Activated CD4-positive, CD25-positive, alpha-beta regulatory T cell treated with anti-CD3 and anti-CD28 coated beads, Interleukin-2, amount 50 U/mL, for 16 hours (primary cell): ENCODE data around the gene SEL1L2.

ENCODE experiments used
- DNase-seq: peaks from one replicate; pipeline ENCODE4 v3.0.0-alpha.2; 2020; ENCODE audit warnings: low read depth, low spot score

Gene SEL1L2

DNA sequence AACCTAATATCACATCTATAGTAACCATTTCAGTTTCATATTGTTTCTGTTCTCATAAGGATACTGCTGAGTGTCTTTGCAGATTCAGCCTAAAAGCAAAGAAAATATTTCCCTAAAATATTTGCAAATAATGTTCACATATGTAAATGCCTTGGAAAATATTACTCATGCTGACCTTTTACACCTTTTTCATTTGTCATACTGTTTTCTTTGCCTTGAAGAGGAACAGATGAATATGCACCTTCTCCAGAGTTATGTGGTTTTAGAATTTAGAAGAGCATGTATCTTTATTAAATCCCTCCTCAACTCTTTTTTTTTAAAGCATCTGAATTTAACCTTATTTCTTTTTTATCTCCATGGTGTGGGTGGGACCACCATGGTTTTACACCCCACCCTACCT lies 173.1 kb downstream of the SEL1L2 start:
- DNase-seq: no peak

DNA sequence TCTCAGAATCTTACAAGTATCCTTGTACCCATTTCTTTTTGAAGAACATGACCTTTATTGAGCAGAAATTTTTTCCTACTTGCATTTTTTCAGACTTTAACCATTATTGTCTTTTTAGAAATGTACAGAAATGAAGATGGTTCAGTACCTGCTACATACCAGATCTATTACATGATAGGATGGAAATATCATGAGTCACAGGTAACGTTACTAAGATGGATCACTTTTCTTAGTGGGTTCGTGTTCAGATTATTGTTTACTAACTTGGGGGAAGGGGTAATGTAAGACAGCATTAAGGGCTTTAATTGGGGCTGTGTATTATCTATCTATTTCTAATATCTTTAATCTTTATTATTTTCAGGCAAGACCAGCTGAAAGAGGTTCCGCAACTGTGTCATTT lies 173.7 kb downstream of the SEL1L2 start:
- DNase-seq: no peak

DNA sequence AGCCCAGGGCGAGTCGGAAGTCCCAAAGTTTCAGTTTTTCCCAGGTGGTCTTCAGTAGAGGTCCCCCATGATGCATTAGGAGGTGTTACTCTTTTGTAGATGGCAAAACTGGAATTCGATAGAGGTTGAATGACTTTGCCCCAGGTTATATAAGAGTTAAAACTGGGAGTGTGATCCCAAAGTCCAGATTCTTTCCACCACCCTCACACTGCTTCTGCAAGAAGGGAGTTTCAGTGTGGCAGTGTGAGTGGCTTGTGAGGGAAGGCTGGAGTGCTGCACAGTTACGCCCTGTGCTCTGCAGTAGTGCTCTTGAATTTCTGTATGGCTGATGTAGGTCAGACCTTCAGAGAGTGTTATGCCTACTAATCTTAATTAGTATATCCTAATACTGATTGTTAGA lies 175.7 kb downstream of the SEL1L2 start:
- no peak for DNase-seq

DNA sequence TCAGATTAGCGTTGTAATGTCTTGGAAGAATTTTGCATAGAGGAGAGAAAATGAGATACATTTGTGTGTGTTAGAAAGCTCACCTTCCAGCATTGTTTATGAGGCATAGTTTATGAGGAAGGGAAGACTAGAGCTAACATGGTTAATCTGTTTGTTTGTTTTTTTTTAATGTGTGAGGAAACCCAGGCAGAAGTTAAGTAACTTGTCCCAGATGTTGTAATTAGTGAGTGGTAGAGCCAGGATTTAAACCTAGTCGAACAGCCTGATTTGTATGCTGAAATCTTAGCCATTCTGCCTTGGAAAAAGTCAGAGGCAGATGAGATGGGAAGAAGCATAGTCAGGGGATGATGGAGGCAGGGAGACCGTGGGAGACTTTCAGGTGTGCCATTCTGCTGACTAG lies 176.5 kb downstream of the SEL1L2 start:
- DNase-seq: no peak

DNA sequence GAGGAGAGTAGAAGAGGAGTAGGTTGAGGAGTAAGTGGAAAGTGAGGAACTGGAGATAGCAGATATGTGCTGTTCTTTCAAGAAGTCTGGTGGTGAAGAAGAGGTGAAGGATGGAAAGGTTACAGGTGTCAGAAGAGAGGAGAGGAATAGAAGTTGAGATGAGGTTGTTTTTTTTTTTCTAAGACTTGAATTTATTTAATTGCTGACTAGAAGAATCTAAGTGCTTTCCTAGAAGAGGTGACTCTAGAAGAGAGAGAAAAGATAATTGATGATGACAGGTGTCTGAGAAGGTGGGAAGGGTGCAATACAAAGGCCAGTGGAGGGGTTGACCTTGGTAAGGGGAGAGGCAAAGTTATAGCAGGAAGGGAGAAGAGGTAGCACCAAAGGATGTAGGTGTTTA lies 180.0 kb downstream of the SEL1L2 start:
- DNase-seq: no peak

DNA sequence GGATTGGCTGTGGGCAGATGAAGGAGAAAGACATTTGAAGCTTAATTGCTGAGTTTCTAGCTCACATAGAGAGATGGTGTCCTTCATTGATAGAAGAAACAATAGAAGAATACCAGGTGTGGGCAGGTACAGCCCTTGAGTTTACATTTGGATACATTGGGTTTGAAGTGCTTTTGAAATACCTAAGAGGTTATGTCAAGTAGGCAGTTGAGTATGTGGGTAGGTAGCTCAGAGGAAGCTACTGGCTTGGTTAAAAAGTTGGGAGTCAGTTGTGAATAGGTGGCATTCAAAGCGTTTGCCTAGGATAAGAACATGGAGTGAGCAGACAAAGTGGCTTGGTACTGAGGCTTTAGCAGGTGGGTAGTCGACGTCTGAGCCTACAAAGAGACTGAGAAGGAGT lies 180.6 kb downstream of the SEL1L2 start:
- DNase-seq: no peak

DNA sequence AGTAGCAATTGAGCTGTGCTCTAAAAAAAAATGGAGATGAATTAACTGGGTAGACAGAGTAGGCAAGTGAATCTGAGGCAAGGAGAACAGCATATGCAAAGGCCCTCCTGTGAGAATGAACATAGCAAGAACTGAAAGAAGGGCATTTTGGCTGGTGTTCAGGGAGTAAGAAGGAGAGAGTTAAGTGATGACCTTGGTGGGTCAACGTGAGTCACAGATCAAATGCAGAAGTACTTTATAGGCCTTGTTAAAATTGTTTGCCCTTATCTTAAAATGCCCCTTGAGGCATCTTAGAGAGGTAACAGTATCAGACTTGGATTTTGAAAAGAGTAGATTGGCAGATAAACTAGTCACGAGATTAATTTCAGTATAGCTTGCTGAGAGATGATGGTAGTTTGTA lies 181.0 kb downstream of the SEL1L2 start:
- DNase-seq: no peak

DNA sequence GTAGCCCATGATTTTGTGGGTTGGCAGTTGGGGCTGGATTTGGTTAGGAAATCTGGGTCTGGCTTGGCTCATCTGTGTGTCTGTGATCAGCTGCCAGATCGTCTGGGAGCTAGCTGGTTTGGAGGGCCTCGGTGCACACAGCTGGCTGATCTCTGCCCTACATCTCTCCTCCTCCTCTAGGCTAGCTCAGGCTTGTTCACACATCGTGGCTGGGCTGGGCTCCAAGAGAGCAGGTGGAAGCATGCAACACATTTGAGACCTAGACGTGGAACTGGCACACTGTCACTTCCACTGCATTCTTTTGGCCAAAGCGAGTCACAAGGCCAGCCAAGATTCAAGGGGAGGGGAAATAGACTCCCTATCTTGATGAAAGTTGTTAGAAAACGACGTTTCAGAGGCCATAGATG lies 189.7 kb downstream of the SEL1L2 start:
- DNase-seq: no peak

DNA sequence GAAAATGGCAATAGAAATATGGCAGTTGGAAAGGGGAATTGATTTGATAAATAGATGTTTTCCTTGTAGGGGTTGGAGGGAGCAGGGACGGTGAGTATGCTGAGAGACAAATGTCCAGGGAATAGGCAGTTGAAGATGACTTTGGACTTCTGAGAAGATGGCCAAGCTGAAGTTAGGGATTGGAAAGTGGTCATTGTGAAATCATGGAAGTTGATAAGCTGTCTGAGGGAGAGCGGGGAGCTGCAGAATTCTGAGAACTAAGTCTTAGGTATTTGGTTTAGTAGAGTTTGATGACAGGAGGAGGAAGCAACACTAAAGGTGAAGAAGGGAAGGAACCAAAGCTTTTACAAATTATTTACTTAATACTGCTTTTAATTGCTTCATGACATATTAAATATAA lies 190.4 kb downstream of the SEL1L2 start:
- DNase-seq: no peak
